GM12878 (cell line): Measurements from ENCODE around the gene IGF2R. TPM values are rescaled to one million over a fixed set of nuclear protein-coding genes. Genes with fewer than 3 reads are reported as not detected.

Experiments used
- ATAC-seq: fragments of 200-7000 bp; cut with Tn5 transposase; 3 replicates; pipeline ENCODE4 v1.9.1; 2020; ENCODE audit warnings: mild to moderate bottlenecking, moderate library complexity
- BruUV-seq: library from RNA; stranded (reverse); fragments of 400-500 nt; replicated peaks from 2 replicates; lab custom pipeline; 2021; lab: Mats Ljungman, UMichigan
- CTCF ChIA-PET: fragments of 300-600 bp; sonication (Branson Sonifier 250); formaldehyde crosslinking; extraction: SDS; loops from one replicate; lab custom pipeline; 2021; ENCODE audit warnings: inconsistent platforms; lab: Yijun Ruan, JAX
- POLR2A ChIA-PET: fragments of 350-600 bp; formaldehyde crosslinking; extraction: SDS; loops from one replicate; lab custom pipeline; 2021; ENCODE audit warnings: inconsistent platforms; lab: Charles Lee
- RAD21 ChIA-PET: fragments of 300-600 bp; sonication (Branson Sonifier 250); formaldehyde crosslinking; loops from one replicate; lab custom pipeline; 2023; ENCODE audit warnings: antibody characterized with exemption; ENCODE audit not compliant: unreplicated experiment; lab: Charles Lee
- SMC1A ChIA-PET: fragments of 300-600 bp; sonication (Branson Sonifier 250); formaldehyde crosslinking; loops from one replicate; lab custom pipeline; 2023; ENCODE audit not compliant: unreplicated experiment, uncharacterized antibody; lab: Charles Lee
- DNase-seq: peaks from one replicate; pipeline ENCODE4 v3.0.0-alpha.2; 2011; ENCODE audit warnings: low read depth, low spot score
- FAIRE-seq: peaks from 3 replicates; lab custom pipeline; 2011; peaks lifted over from hg19 to GRCh38; lab: Jason Lieb, UNC
- H2AFZ ChIP-seq: 2 replicates; pipeline ENCODE4 v1.6.0; 2011; ENCODE audit warnings: low read depth, low read length, control low read depth; ENCODE audit not compliant: control insufficient read depth
- H3K27ac ChIP-seq: 2 replicates; pipeline ENCODE4 v1.5.1; 2011; ENCODE audit warnings: control low read depth; ENCODE audit not compliant: control insufficient read depth, insufficient read depth
- H3K27me3 ChIP-seq, 2 experiments: replicated peaks in 1 of 2; 2 replicates each; pipeline versions ENCODE4 v1.6.0 to v1.6.1; 2011; ENCODE audit warnings: low read length in 1 of 2; ENCODE audit not compliant: control insufficient read depth in 2 of 2, insufficient read depth in 2 of 2
- H3K36me3 ChIP-seq, 2 experiments: 2 replicates each; pipeline ENCODE4 v1.5.1; 2011; ENCODE audit warnings: low read length in 1 of 2; ENCODE audit not compliant: control insufficient read depth in 2 of 2, insufficient read depth in 2 of 2
- H3K4me1 ChIP-seq: 2 replicates; pipeline ENCODE4 v1.6.1; 2011; ENCODE audit warnings: mild to moderate bottlenecking, low read length, moderate library complexity, mixed read lengths; ENCODE audit not compliant: control insufficient read depth, insufficient read depth
- H3K4me2 ChIP-seq: 2 replicates; pipeline ENCODE4 v1.6.0; 2011; ENCODE audit warnings: control low read depth; ENCODE audit not compliant: control insufficient read depth, insufficient read depth
- H3K4me3 ChIP-seq: fragments of 200-600 bp; sonication (generic); 2 replicates; pipeline ENCODE4 v1.5.1; 2016
- H3K79me2 ChIP-seq: 2 replicates; pipeline ENCODE4 v1.6.0; 2011; ENCODE audit warnings: low read length; ENCODE audit not compliant: control insufficient read depth, insufficient read depth
- H3K9ac ChIP-seq: 2 replicates; pipeline ENCODE4 v1.8.0; 2011; ENCODE audit warnings: low read length, control low read depth, mixed read lengths; ENCODE audit not compliant: control insufficient read depth, insufficient read depth
- H3K9me3 ChIP-seq: replicated peaks from 3 replicates; pipeline ENCODE4 v1.5.1; 2011; ENCODE audit warnings: mild to moderate bottlenecking, low read length; ENCODE audit not compliant: control insufficient read depth, insufficient read depth
- H4K20me1 ChIP-seq: 2 replicates; pipeline ENCODE4 v1.6.0; 2011; ENCODE audit not compliant: control insufficient read depth, insufficient read depth
- BHLHE40 ChIP-seq, 2 experiments: fragments of 450-650 bp in 1 of 2; IDR thresholded peaks; 2 replicates each; pipeline ENCODE4 v1.6.1; 2011 to 2017; ENCODE audit warnings: low read depth in 2 of 2, borderline replicate concordance in 1 of 2, improper control_type of control experiment in 1 of 2, low read length in 1 of 2, mild to moderate bottlenecking in 1 of 2
- CHD1 ChIP-seq: IDR thresholded peaks from 2 replicates; pipeline ENCODE4 v1.6.1; 2012; ENCODE audit warnings: low read depth, low read length, improper control_type of control experiment
- CREM ChIP-seq: IDR thresholded peaks from 2 replicates; pipeline ENCODE4 v1.6.1; 2014; ENCODE audit warnings: antibody characterized with exemption, low read depth
- JUNB ChIP-seq: IDR thresholded peaks from 2 replicates; pipeline ENCODE4 v1.6.1; 2016; ENCODE audit warnings: antibody characterized with exemption, mild to moderate bottlenecking
- JUND ChIP-seq: IDR thresholded peaks from 2 replicates; pipeline ENCODE4 v1.6.1; 2012; ENCODE audit warnings: low read depth, mild to moderate bottlenecking, low read length, improper control_type of control experiment, moderate library complexity
- MEF2A ChIP-seq: IDR thresholded peaks from 2 replicates; pipeline ENCODE4 v1.6.1; 2011; ENCODE audit warnings: low read depth, mild to moderate bottlenecking, low read length, moderate library complexity; ENCODE audit not compliant: insufficient read depth
- NBN ChIP-seq: fragments of 450-650 bp; IDR thresholded peaks from 2 replicates; pipeline ENCODE4 v1.6.1; 2016
- NR2C2 ChIP-seq: IDR thresholded peaks from 2 replicates; pipeline ENCODE4 v1.6.1; 2011; ENCODE audit warnings: borderline replicate concordance, low read depth; ENCODE audit not compliant: control insufficient read depth, insufficient read length
- RUNX3 ChIP-seq: IDR thresholded peaks from 2 replicates; pipeline ENCODE4 v1.6.1; 2012; ENCODE audit warnings: low read length, inconsistent platforms
- ZNF217 ChIP-seq: fragments of 450-650 bp; IDR thresholded peaks from 2 replicates; pipeline ENCODE4 v1.6.1; 2017; ENCODE audit warnings: antibody characterized with exemption, mild to moderate bottlenecking
- ZNF274 ChIP-seq: IDR thresholded peaks from one replicate; pipeline ENCODE4 v1.8.0; 2011; ENCODE audit not compliant: insufficient read length, insufficient read depth
- WGBS: methylation state at CpG from one replicate; pipeline ENCODE4 v1.1.6; 2016; ENCODE audit warnings: low lambda C conversion rate; ENCODE audit not compliant: insufficient replicate concordance, insufficient coverage; ENCODE audit errors: missing lambda C conversion rate; 5-methylcytosine and 5-hydroxymethylcytosine counted together
- in situ Hi-C: fragments of 300-500 bp; cut with MboI; formaldehyde crosslinking; loops from 9 replicates; pipeline ENCODE4 v1.14.3; 2018; ENCODE audit warnings: mixed read lengths
- intact Hi-C: fragments of 100-400 bp; cut with micrococcal nuclease; formaldehyde crosslinking; loops from one replicate; pipeline ENCODE4 v1.14.2; 2022; ENCODE audit not compliant: unreplicated experiment
- polyA plus RNA-seq, 11 experiments: library from polyadenylated mRNA; depleted of rRNA in 4 of 11; unstranded in 6 of 11; stranded (reverse) in 5 of 11; fragments of >200 nt; fragmentation: Nextera tagmentation in 4 of 11; fragmentation: Illumina TruSeq in 1 of 11; extraction: Ambion mirVana in 4 of 11; extraction: Trizol in 1 of 11; gene quantifications; 1 replicate in 1 of 11; 2 replicates in 10 of 11; pipeline versions ENCODE4 v1.2.1 to v1.2.3, GENCODE V29; 2011 to 2016; ENCODE audit warnings: inconsistent platforms in 2 of 11, missing spikeins in 2 of 11, low read depth in 1 of 11
- total RNA-seq, 4 experiments: library from RNA; depleted of rRNA in 3 of 4; stranded (reverse); fragments of >200 nt in 3 of 4; fragmentation: Illumina TruSeq in 1 of 4; extraction: Trizol in 1 of 4; gene quantifications; 2 replicates each; pipeline versions ENCODE4 v1.2.1 to v1.2.3, GENCODE V29; 2013 to 2021

IGF2R gene
- total and polyA plus RNA-seq, 10 of the 15 experiments (the other 5 are each of a cell fraction or from before 2014, with no cell fraction given) = 1.00 to 40.1 (median 16.8) TPM

- no peak for DNase-seq
- H3K9me3 ChIP-seq = no peaks in the 10 kb centered on the region
- H3K79me2 ChIP-seq = no peaks in the 10 kb centered on the region
- H3K4me2 ChIP-seq = no peak overlapping the region
- no peaks in the 10 kb centered on the region for H3K4me1 ChIP-seq
- ChIA-PET CTCF (no interaction called here), SMC1A (interaction anchor here (1.5 kb wide), 1 partner anchor 12 kb away, joined by 3 read pairs; no protein-coding TSS in a partner anchor), POLR2A (no interaction called here), RAD21 (no interaction called here)
- no peaks in the 10 kb centered on the region for H3K27me3 ChIP-seq
- no peak for TF ChIP-seq ZNF274
- no peak for TF ChIP-seq CHD1
- no peak for TF ChIP-seq NBN
- no peak for TF ChIP-seq MEF2A
- TF ChIP-seq BHLHE40 (IDR thresholded peaks at IDR 0.05; ENCODE audit: borderline replicate concordance in 1 of 2, low read depth in 2 of 2, low read length in 1 of 2) = no peak
- TF ChIP-seq JUND = no peak
- no peak for TF ChIP-seq CREM
- TF ChIP-seq JUNB = no peak
- TF ChIP-seq NR2C2 = no peak
- TF ChIP-seq RUNX3 = no peak
- no peak for TF ChIP-seq ZNF217
- intact Hi-C loops = no loop called here
- 91% methylated on average over 11 of the region's 11 CpGs for WGBS
- ATAC-seq = no peak
- H3K36me3 ChIP-seq = peaks cover 26 to 30% of the 10 kb centered on the region in 2 experiments
- BruUV-seq = no TSS peak
- no peak overlapping the region for H3K27ac ChIP-seq
- in situ Hi-C loops = no loop called here
- H3K9ac ChIP-seq = no peak overlapping the region
- H3K4me3 ChIP-seq = no peak overlapping the region
- H4K20me1 ChIP-seq = no peaks in the 10 kb centered on the region
- no peak for FAIRE-seq
- no peak overlapping the region for H2AFZ ChIP-seq
Measured at GRCh38 chr6:160031871-160032270, 63.0 kb downstream of the IGF2R start.
